K562 (cell line): ENCODE results near the gene MSTO1. TPM values are rescaled to one million over a fixed set of nuclear protein-coding genes. Genes with fewer than 3 reads are reported as not detected.
A peak's percentile ranks its signal among the peaks of the same experiment; 100 is the strongest.

Experiments used
- ETS1 ChIP-seq: conservative IDR thresholded peaks from 2 replicates; pipeline ENCODE4 v1.6.1; 2011; ENCODE audit warnings: low read depth, mild to moderate bottlenecking, low read length; ENCODE audit not compliant: control insufficient read depth
- FOXP4 ChIP-seq: sonication (generic); formaldehyde crosslinking; IDR thresholded peaks from 2 replicates; pipeline ENCODE4 v1.8.0; 2022; ENCODE audit warnings: mild to moderate bottlenecking, missing genetic modification reagents, borderline replicate concordance
- HMGN3 ChIP-seq: IDR thresholded peaks from 2 replicates; pipeline ENCODE4 v1.6.1; 2011; ENCODE audit warnings: borderline replicate concordance, low read depth, mild to moderate bottlenecking, mixed read lengths, low read length; ENCODE audit not compliant: insufficient read length; ENCODE audit errors: extremely low read depth
- MYNN ChIP-seq, 2 experiments: sonication (generic); formaldehyde crosslinking in 1 of 2; IDR thresholded peaks; 2 replicates each; pipeline versions ENCODE4 v1.5.0 to v1.6.1; 2016 to 2020; ENCODE audit warnings: antibody characterized with exemption in 1 of 2, missing genetic modification reagents in 1 of 2
- PTRF ChIP-seq: fragments of 450-650 bp; IDR thresholded peaks from 2 replicates; pipeline ENCODE4 v1.6.1; 2016; ENCODE audit warnings: mild to moderate bottlenecking, missing genetic modification characterization, missing compliant biosample characterization
- SMARCA4 ChIP-seq: fragments of 450-650 bp; IDR thresholded peaks from 2 replicates; pipeline ENCODE4 v1.6.1; 2016
- STAG1 ChIP-seq: sonication (generic); formaldehyde crosslinking; IDR thresholded peaks from 2 replicates; pipeline ENCODE4 v1.5.0; 2020; ENCODE audit warnings: missing genetic modification reagents, borderline replicate concordance
- TBL1XR1 ChIP-seq, 2 experiments: IDR thresholded peaks; 2 replicates each; pipeline ENCODE4 v1.6.1; 2012; ENCODE audit warnings: improper control_type of control experiment in 2 of 2, low read length in 2 of 2, mild to moderate bottlenecking in 1 of 2
- TCF7L2 ChIP-seq: fragments of 150-350 bp; IDR thresholded peaks from 2 replicates; pipeline ENCODE4 v1.6.1; 2016; ENCODE audit warnings: low read depth, mild to moderate bottlenecking, low read length, moderate library complexity
- ZBTB12 ChIP-seq: fragments of 250-450 bp; sonication (Bioruptor Pico); IDR thresholded peaks from 2 replicates; pipeline ENCODE4 v1.4.0; 2020
- ZNF324 ChIP-seq: fragments of 250-450 bp; sonication (Bioruptor Pico); IDR thresholded peaks from 2 replicates; pipeline ENCODE4 v1.4.0; 2020; ENCODE audit warnings: mild to moderate bottlenecking
- ZNF41 ChIP-seq: fragments of 250-450 bp; sonication (Bioruptor Pico); conservative IDR thresholded peaks from 2 replicates; pipeline ENCODE4 v1.4.0; 2020; ENCODE audit warnings: mild to moderate bottlenecking
- ZNF699 ChIP-seq: fragments of 250-450 bp; sonication (Bioruptor Pico); IDR thresholded peaks from 2 replicates; pipeline ENCODE4 v1.8.0; 2021; ENCODE audit warnings: mild to moderate bottlenecking, moderate library complexity; ENCODE audit not compliant: insufficient replicate concordance
- ZSCAN32 ChIP-seq: fragments of 450-650 bp; formaldehyde crosslinking; IDR thresholded peaks from 2 replicates; pipeline ENCODE4 v1.4.0; 2020; ENCODE audit warnings: mild to moderate bottlenecking, moderate library complexity
- polyA plus RNA-seq, 8 experiments: library from polyadenylated mRNA; depleted of rRNA in 4 of 8; stranded (reverse) in 5 of 8; unstranded in 3 of 8; fragments of >200 nt; fragmentation: Nextera tagmentation in 2 of 8; fragmentation: Illumina TruSeq in 1 of 8; extraction: Ambion mirVana in 2 of 8; extraction: Trizol in 1 of 8; gene quantifications; 2 replicates each; pipeline versions ENCODE4 v1.2.1 to v1.2.3, GENCODE V29; 2011 to 2014; ENCODE audit warnings: inconsistent platforms in 1 of 8, missing spikeins in 1 of 8
- total RNA-seq, 7 experiments: library from RNA; depleted of rRNA in 6 of 7; stranded (reverse); fragments of >200 nt in 6 of 7; fragmentation: Illumina TruSeq in 2 of 7; extraction: Trizol in 2 of 7; gene quantifications; 2 replicates each; pipeline versions ENCODE4 v1.2.1 to v1.2.3, GENCODE V29; 2011 to 2021; ENCODE audit warnings: low replicate concordance in 1 of 7
- TF ChIP-seq, protein P1 (sequence below), 2 experiments: IDR thresholded peaks; 2 replicates each; pipeline ENCODE4 v1.6.1; 2011; ENCODE audit warnings: borderline replicate concordance in 1 of 2, control low read depth in 1 of 2, low read depth in 1 of 2, low read length in 1 of 2, mild to moderate bottlenecking in 1 of 2, mixed read lengths in 1 of 2, moderate library complexity in 1 of 2; ENCODE audit not compliant: insufficient read depth in 1 of 2, insufficient read length in 1 of 2, poor library complexity in 1 of 2, severe bottlenecking in 1 of 2; ENCODE audit errors: extremely low read depth in 1 of 2
- TF ChIP-seq, protein P2 (sequence below): fragments of 450-650 bp; IDR thresholded peaks from 2 replicates; pipeline ENCODE4 v1.6.1; 2016

MSTO1 gene
- total and polyA plus RNA-seq, 9 of the 15 experiments (the other 6 are each of a cell fraction or from before 2014, with no cell fraction given), result 18.8 to 71.1 (median 47.3) TPM

- TF ChIP-seq ZNF699 (CRISPR knock-in tag), result no peak
- peak; percentile 91 for TF ChIP-seq TCF7L2
- no peak for TF ChIP-seq PTRF (tag)
- TF ChIP-seq ETS1, result peak; percentile 81; the same call in 1 of the 2 replicates
- TF ChIP-seq STAG1 (CRISPR knock-in tag), result no peak
- TF ChIP-seq ZSCAN32, result no peak
- TF ChIP-seq TBL1XR1 (IDR thresholded peaks at IDR 0.05; ENCODE audit: low read length in 2 of 2), result 0 out of 4 replicates have a peak, but pooled peaks of 1 of the 2 experiments have one; percentile 27
- TF ChIP-seq SMARCA4, result no peak
- peak; percentile 48 for TF ChIP-seq HMGN3
- peak; percentile 32; the same call in 1 of the 2 replicates for TF ChIP-seq MYNN (IDR thresholded peaks at IDR 0.05)
- TF ChIP-seq MYNN (CRISPR knock-in tag; IDR thresholded peaks at IDR 0.05), result no peak
- no peak for TF ChIP-seq ZNF324 (CRISPR knock-in tag)
- peak; percentile 47; the same call in 1 of the 2 replicates for TF ChIP-seq ZBTB12 (CRISPR knock-in tag)
- TF ChIP-seq FOXP4 (CRISPR knock-in tag), result no peak
- no peak for TF ChIP-seq ZNF41 (CRISPR knock-in tag)
- TF ChIP-seq, protein P1, sequence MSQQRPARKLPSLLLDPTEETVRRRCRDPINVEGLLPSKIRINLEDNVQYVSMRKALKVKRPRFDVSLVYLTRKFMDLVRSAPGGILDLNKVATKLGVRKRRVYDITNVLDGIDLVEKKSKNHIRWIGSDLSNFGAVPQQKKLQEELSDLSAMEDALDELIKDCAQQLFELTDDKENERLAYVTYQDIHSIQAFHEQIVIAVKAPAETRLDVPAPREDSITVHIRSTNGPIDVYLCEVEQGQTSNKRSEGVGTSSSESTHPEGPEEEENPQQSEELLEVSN (IDR thresholded peaks at IDR 0.05; ENCODE audit: borderline replicate concordance in 1 of 2, extremely low read depth in 1 of 2, insufficient read depth in 1 of 2, insufficient read length in 1 of 2, low read depth in 1 of 2, low read length in 1 of 2, poor library complexity in 1 of 2, severe bottlenecking in 1 of 2), result no peak
- TF ChIP-seq, protein P2, sequence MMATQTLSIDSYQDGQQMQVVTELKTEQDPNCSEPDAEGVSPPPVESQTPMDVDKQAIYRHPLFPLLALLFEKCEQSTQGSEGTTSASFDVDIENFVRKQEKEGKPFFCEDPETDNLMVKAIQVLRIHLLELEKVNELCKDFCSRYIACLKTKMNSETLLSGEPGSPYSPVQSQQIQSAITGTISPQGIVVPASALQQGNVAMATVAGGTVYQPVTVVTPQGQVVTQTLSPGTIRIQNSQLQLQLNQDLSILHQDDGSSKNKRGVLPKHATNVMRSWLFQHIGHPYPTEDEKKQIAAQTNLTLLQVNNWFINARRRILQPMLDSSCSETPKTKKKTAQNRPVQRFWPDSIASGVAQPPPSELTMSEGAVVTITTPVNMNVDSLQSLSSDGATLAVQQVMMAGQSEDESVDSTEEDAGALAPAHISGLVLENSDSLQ, result no peak
These were observed 47.2 kb upstream of the MSTO1 start, which contains the start of gene ASH1L (continued) for GRCh38 chr1:155562581-155563376.
